Measurements from ENCODE around the gene LIN37.

The LIN37 gene

GRCh38 chr19:35719402-35720162 lies 28.8 kb upstream of the LIN37 start:
- H3K27ac ChIP-seq (ENCODE audit: low read depth, low read length) = no peak overlapping the region
- no peak overlapping the region for H3K23ac ChIP-seq (ENCODE audit: low read length)
- no peak overlapping the region for H2BK12ac ChIP-seq (ENCODE audit: low read length)
- no peaks in the 10 kb centered on the region for H3K9me3 ChIP-seq (ENCODE audit: insufficient read depth, low read depth, low read length)
- H3K9ac ChIP-seq (ENCODE audit: low read length) = no peak overlapping the region
- H4K8ac ChIP-seq (ENCODE audit: low read depth, low read length) = no peak overlapping the region
- no peak overlapping the region for H3K18ac ChIP-seq (ENCODE audit: low read length)
- DNase-seq = no peak
- no peak overlapping the region for H3K4me3 ChIP-seq (ENCODE audit: low read depth, low read length)
- no peak overlapping the region for H3K14ac ChIP-seq (ENCODE audit: low read length)
- H3K27me3 ChIP-seq (ENCODE audit: insufficient read depth, low read length) = no peaks in the 10 kb centered on the region
- H2BK120ac ChIP-seq (ENCODE audit: insufficient read depth, low read length, poor library complexity) = no peak overlapping the region
- peak overlapping the region; percentile 13 for H3K4ac ChIP-seq (ENCODE audit: low read depth, low read length)
- H4K91ac ChIP-seq (ENCODE audit: low read depth, low read length) = no peak overlapping the region
- H3K36me3 ChIP-seq (ENCODE audit: control insufficient read depth in 1 of 2, insufficient read depth in 2 of 2, low read length in 2 of 2) = peaks cover 47% of the 10 kb centered on the region in 2 experiments
- H3K4me1 ChIP-seq (ENCODE audit: control insufficient read depth in 1 of 2, insufficient read depth in 2 of 2, low read length in 2 of 2) = peaks cover 10 to 15% of the 10 kb centered on the region in 2 experiments
- WGBS (ENCODE audit: extremely low coverage, insufficient coverage, insufficient read length) = no CpG with 5 or more reads among the region's 32 CpGs
- H3K79me2 ChIP-seq (ENCODE audit: control insufficient read depth, insufficient read depth, low read length, poor library complexity) = peaks cover 10% of the 10 kb centered on the region
- peaks cover 6% of the 10 kb centered on the region for H3K79me1 ChIP-seq (ENCODE audit: low read length)
- no peak overlapping the region for H2BK5ac ChIP-seq (ENCODE audit: low read depth, low read length, poor library complexity)
- H3K4me2 ChIP-seq (ENCODE audit: low read length) = peak overlapping the region; percentile 90
- H2AFZ ChIP-seq (ENCODE audit: insufficient read depth, low read length, poor library complexity) = no peak overlapping the region
- H4K12ac ChIP-seq (ENCODE audit: low read depth, low read length) = no peak overlapping the region
- H2AK5ac ChIP-seq (ENCODE audit: low read length) = no peak overlapping the region

GRCh38 chr19:35720163-35720524 lies 28.2 kb upstream of the LIN37 start:
- Histone ChIP-seq H2AFZ (ENCODE audit: insufficient read depth, low read length, poor library complexity) (no peak overlapping the region), H3K79me1 (ENCODE audit: low read length) (peaks cover 6% of the 10 kb centered on the region), H3K36me3 (ENCODE audit: control insufficient read depth in 1 of 2, insufficient read depth in 2 of 2, low read length in 2 of 2) (peaks cover 52 to 53% of the 10 kb centered on the region in 2 experiments), H3K4me1 (ENCODE audit: control insufficient read depth in 1 of 2, insufficient read depth in 2 of 2, low read length in 2 of 2) (peaks cover 10 to 15% of the 10 kb centered on the region in 2 experiments), H3K4ac (ENCODE audit: low read depth, low read length) (no peak overlapping the region), H2AK5ac (ENCODE audit: low read length) (no peak overlapping the region), H3K18ac (ENCODE audit: low read length) (no peak overlapping the region), H2BK5ac (ENCODE audit: low read depth, low read length, poor library complexity) (no peak overlapping the region), H3K4me2 (ENCODE audit: low read length) (no peak overlapping the region), H3K27me3 (ENCODE audit: insufficient read depth, low read length) (no peaks in the 10 kb centered on the region), H3K27ac (ENCODE audit: low read depth, low read length) (no peak overlapping the region), H2BK120ac (ENCODE audit: insufficient read depth, low read length, poor library complexity) (no peak overlapping the region), H3K14ac (ENCODE audit: low read length) (no peak overlapping the region), H3K4me3 (ENCODE audit: low read depth, low read length) (no peak overlapping the region), H3K9me3 (ENCODE audit: insufficient read depth, low read depth, low read length) (no peaks in the 10 kb centered on the region), H3K79me2 (ENCODE audit: control insufficient read depth, insufficient read depth, low read length, poor library complexity) (peaks cover 10% of the 10 kb centered on the region), H3K9ac (ENCODE audit: low read length) (no peak overlapping the region), H4K12ac (ENCODE audit: low read depth, low read length) (no peak overlapping the region), H3K23ac (ENCODE audit: low read length) (no peak overlapping the region), H4K8ac (ENCODE audit: low read depth, low read length) (no peak overlapping the region), H4K91ac (ENCODE audit: low read depth, low read length) (no peak overlapping the region), H2BK12ac (ENCODE audit: low read length) (no peak overlapping the region)
- WGBS (ENCODE audit: extremely low coverage, insufficient coverage, insufficient read length) = no CpG with 5 or more reads among the region's 9 CpGs
- no peak for DNase-seq

- Histone ChIP-seq H3K9ac (ENCODE audit: low read length) (no peak overlapping the region), H2BK120ac (ENCODE audit: insufficient read depth, low read length, poor library complexity) (no peak overlapping the region), H2AFZ (ENCODE audit: insufficient read depth, low read length, poor library complexity) (no peak overlapping the region), H3K4ac (ENCODE audit: low read depth, low read length) (no peak overlapping the region), H2BK5ac (ENCODE audit: low read depth, low read length, poor library complexity) (no peak overlapping the region), H4K91ac (ENCODE audit: low read depth, low read length) (no peak overlapping the region), H3K27me3 (ENCODE audit: insufficient read depth, low read length) (no peaks in the 10 kb centered on the region), H4K8ac (ENCODE audit: low read depth, low read length) (no peak overlapping the region), H3K36me3 (ENCODE audit: control insufficient read depth in 1 of 2, insufficient read depth in 2 of 2, low read length in 2 of 2) (peaks cover 57 to 58% of the 10 kb centered on the region in 2 experiments), H3K79me2 (ENCODE audit: control insufficient read depth, insufficient read depth, low read length, poor library complexity) (peaks cover 10% of the 10 kb centered on the region), H3K4me1 (ENCODE audit: control insufficient read depth in 1 of 2, insufficient read depth in 2 of 2, low read length in 2 of 2) (peaks cover 9 to 14% of the 10 kb centered on the region in 2 experiments), H3K18ac (ENCODE audit: low read length) (no peak overlapping the region), H3K27ac (ENCODE audit: low read depth, low read length) (no peak overlapping the region), H3K79me1 (ENCODE audit: low read length) (peaks cover 6% of the 10 kb centered on the region), H3K9me3 (ENCODE audit: insufficient read depth, low read depth, low read length) (no peaks in the 10 kb centered on the region), H2AK5ac (ENCODE audit: low read length) (no peak overlapping the region), H3K4me2 (ENCODE audit: low read length) (no peak overlapping the region), H4K12ac (ENCODE audit: low read depth, low read length) (no peak overlapping the region), H3K4me3 (ENCODE audit: low read depth, low read length) (no peak overlapping the region), H3K14ac (ENCODE audit: low read length) (no peak overlapping the region), H3K23ac (ENCODE audit: low read length) (no peak overlapping the region), H2BK12ac (ENCODE audit: low read length) (no peak overlapping the region)
- WGBS (ENCODE audit: extremely low coverage, insufficient coverage, insufficient read length) = no CpG with 5 or more reads among the region's 17 CpGs
- no peak for DNase-seq
These were observed 27.7 kb upstream of the LIN37 start for GRCh38 chr19:35720648-35721047.

GRCh38 chr19:35721374-35721773 lies 27.0 kb upstream of the LIN37 start:
- Histone ChIP-seq H3K79me1 (ENCODE audit: low read length) (peaks cover 3% of the 10 kb centered on the region), H2AK5ac (ENCODE audit: low read length) (no peak overlapping the region), H3K36me3 (ENCODE audit: control insufficient read depth in 1 of 2, insufficient read depth in 2 of 2, low read length in 2 of 2) (peaks cover 64% of the 10 kb centered on the region in 2 experiments), H3K4ac (ENCODE audit: low read depth, low read length) (no peak overlapping the region), H3K27ac (ENCODE audit: low read depth, low read length) (no peak overlapping the region), H4K12ac (ENCODE audit: low read depth, low read length) (no peak overlapping the region), H3K23ac (ENCODE audit: low read length) (no peak overlapping the region), H3K14ac (ENCODE audit: low read length) (no peak overlapping the region), H4K91ac (ENCODE audit: low read depth, low read length) (no peak overlapping the region), H2AFZ (ENCODE audit: insufficient read depth, low read length, poor library complexity) (no peak overlapping the region), H3K27me3 (ENCODE audit: insufficient read depth, low read length) (no peaks in the 10 kb centered on the region), H2BK5ac (ENCODE audit: low read depth, low read length, poor library complexity) (no peak overlapping the region), H4K8ac (ENCODE audit: low read depth, low read length) (no peak overlapping the region), H3K79me2 (ENCODE audit: control insufficient read depth, insufficient read depth, low read length, poor library complexity) (peaks cover 10% of the 10 kb centered on the region), H2BK120ac (ENCODE audit: insufficient read depth, low read length, poor library complexity) (no peak overlapping the region), H3K18ac (ENCODE audit: low read length) (no peak overlapping the region), H3K4me1 (ENCODE audit: control insufficient read depth in 1 of 2, insufficient read depth in 2 of 2, low read length in 2 of 2) (peaks cover 2 to 7% of the 10 kb centered on the region in 2 experiments), H3K4me3 (ENCODE audit: low read depth, low read length) (no peak overlapping the region), H2BK12ac (ENCODE audit: low read length) (no peak overlapping the region), H3K4me2 (ENCODE audit: low read length) (no peak overlapping the region), H3K9ac (ENCODE audit: low read length) (no peak overlapping the region), H3K9me3 (ENCODE audit: insufficient read depth, low read depth, low read length) (no peaks in the 10 kb centered on the region)
- no CpG with 5 or more reads among the region's 16 CpGs for WGBS (ENCODE audit: extremely low coverage, insufficient coverage, insufficient read length)
- DNase-seq = no peak
